HG02610 (cell line): Measurements from ENCODE around the gene SELENOI.

Experiments used
- ATAC-seq: cut with Tn5 transposase; IDR thresholded peaks from one replicate; pipeline ENCODE4 v1.9.1; 2021; ENCODE audit warnings: mild to moderate bottlenecking, moderate library complexity; ENCODE audit not compliant: unreplicated experiment

SELENOI gene

GRCh38 chr2:26444236-26444635 is 98.3 kb downstream of the SELENOI start:
- no peak for ATAC-seq
